Spleen (tissue), 11 donors: ENCODE data around the gene STX16. TPM values are rescaled to one million over a fixed set of nuclear protein-coding genes. Genes with fewer than 3 reads are reported as not detected.
A peak's percentile ranks its signal among the peaks of the same experiment; 100 is the strongest.

Experiments used
- DNase-seq: peaks from one replicate; pipeline ENCODE4 v3.0.0-alpha.2; 2020
- H3K27ac ChIP-seq, 8 donors: fragments of 200-600 bp; sonication (generic) in 7 of 8; 1 replicate in 4 of 8; 2 replicates in 4 of 8; pipeline versions ENCODE4 v1.5.0 to v1.8.0; 2016 to 2021; ENCODE audit warnings: inconsistent platforms in 4 of 8, mild to moderate bottlenecking in 4 of 8, moderate library complexity in 1 of 8
- H3K27me3 ChIP-seq, 7 donors: fragments of 200-600 bp; sonication (generic) in 6 of 7; replicated peaks in 1 of 7; 1 replicate in 4 of 7; 2 replicates in 3 of 7; pipeline versions ENCODE4 v1.5.0 to v1.8.0; 2016 to 2021; ENCODE audit warnings: inconsistent platforms in 3 of 7, mild to moderate bottlenecking in 1 of 7
- H3K36me3 ChIP-seq, 6 donors: fragments of 200-600 bp; sonication (generic) in 5 of 6; 1 replicate in 4 of 6; 2 replicates in 2 of 6; pipeline versions ENCODE4 v1.5.0 to v1.8.0; 2016 to 2021; ENCODE audit warnings: inconsistent platforms in 2 of 6
- H3K4me1 ChIP-seq, 6 donors: fragments of 200-600 bp; sonication (generic) in 5 of 6; 1 replicate in 3 of 6; 2 replicates in 3 of 6; pipeline versions ENCODE4 v1.5.0 to v1.8.0; 2016 to 2021; ENCODE audit warnings: inconsistent platforms in 3 of 6
- H3K4me3 ChIP-seq, 8 donors: fragments of 200-600 bp; sonication (generic) in 7 of 8; 1 replicate in 4 of 8; 2 replicates in 4 of 8; pipeline versions ENCODE4 v1.5.0 to v1.8.0; 2016 to 2021; ENCODE audit warnings: inconsistent platforms in 4 of 8, mild to moderate bottlenecking in 4 of 8, moderate library complexity in 2 of 8
- H3K9me3 ChIP-seq, 8 donors: fragments of 200-600 bp; sonication (generic) in 7 of 8; 1 replicate in 4 of 8; 2 replicates in 4 of 8; pipeline versions ENCODE4 v1.5.0 to v1.8.0; 2016 to 2021; ENCODE audit warnings: inconsistent platforms in 4 of 8
- POLR2A ChIP-seq, 3 donors: fragments of 450-650 bp; IDR thresholded peaks; one replicate each; pipeline ENCODE4 v1.5.1; 2017; ENCODE audit warnings: antibody characterized with exemption in 3 of 3, mild to moderate bottlenecking in 1 of 3
- POLR2AphosphoS5 ChIP-seq, 3 donors: sonication (generic); formaldehyde crosslinking; IDR thresholded peaks; one replicate each; pipeline ENCODE4 v1.5.1; 2017; ENCODE audit warnings: antibody characterized with exemption in 3 of 3
- WGBS, 5 donors: extraction: QIAGEN DNeasy Blood & Tissue Kit in 3 of 5; methylation state at CpG; one replicate each; pipeline versions ENCODE4 v1.1.5 to v1.1.7; 2013 to 2018; 5-methylcytosine and 5-hydroxymethylcytosine counted together
- intact Hi-C: fragments of 100-400 bp; cut with DNase I; formaldehyde crosslinking; loops from one replicate; pipeline ENCODE4 v1.15.0; 2023; ENCODE audit warnings: low total_unique reads
- polyA plus RNA-seq, 3 donors: library from polyadenylated mRNA; stranded (reverse); fragments of 200-250 nt; gene quantifications; one replicate each; pipeline ENCODE4 v1.2.1, GENCODE V29; 2013
- total RNA-seq, 7 donors: library from RNA; depleted of rRNA in 3 of 7; stranded (reverse); fragments of >200 nt in 3 of 7; fragmentation: NEBNext Ultra II Directional in 4 of 7; extraction: Animal tissue kit (Norgen Biotek cat#: 25700) in 4 of 7; gene quantifications; one replicate each; pipeline versions ENCODE4 v1.1.0 to v1.2.1, GENCODE V29; 2016 to 2021
- TF ChIP-seq, protein P1 (sequence below), 11 experiments: fragments of 200-600 bp in 7 of 11; fragments of 450-650 bp in 4 of 11; sonication (generic) in 4 of 11; IDR thresholded peaks in 8 of 11; conservative IDR thresholded peaks in 3 of 11; 1 replicate in 7 of 11; 2 replicates in 4 of 11; pipeline versions ENCODE4 v1.4.0 to v1.8.0; 2016 to 2021; ENCODE audit warnings: antibody characterized with exemption in 11 of 11, inconsistent platforms in 4 of 11, mild to moderate bottlenecking in 1 of 11
- donor health status: healthy with polysubstance abuse.
- donor health status: DM: no; HTN: no; CAD: no; lungs with moderate emphysema.
- donor health status: DM: no; HTN: no; CAD: no.
- donor health status: Bipolar disorder and iron deficiency.
- donor health status: healthy.
- donor health status: DM: no; HTN: no; CAD: no.
- donor health status: DM: yes; HTN: yes; CAD: no.

STX16 gene
- total and polyA plus RNA-seq, 10 donors = 34.4 to 105 (median 75.0) TPM

DNA sequence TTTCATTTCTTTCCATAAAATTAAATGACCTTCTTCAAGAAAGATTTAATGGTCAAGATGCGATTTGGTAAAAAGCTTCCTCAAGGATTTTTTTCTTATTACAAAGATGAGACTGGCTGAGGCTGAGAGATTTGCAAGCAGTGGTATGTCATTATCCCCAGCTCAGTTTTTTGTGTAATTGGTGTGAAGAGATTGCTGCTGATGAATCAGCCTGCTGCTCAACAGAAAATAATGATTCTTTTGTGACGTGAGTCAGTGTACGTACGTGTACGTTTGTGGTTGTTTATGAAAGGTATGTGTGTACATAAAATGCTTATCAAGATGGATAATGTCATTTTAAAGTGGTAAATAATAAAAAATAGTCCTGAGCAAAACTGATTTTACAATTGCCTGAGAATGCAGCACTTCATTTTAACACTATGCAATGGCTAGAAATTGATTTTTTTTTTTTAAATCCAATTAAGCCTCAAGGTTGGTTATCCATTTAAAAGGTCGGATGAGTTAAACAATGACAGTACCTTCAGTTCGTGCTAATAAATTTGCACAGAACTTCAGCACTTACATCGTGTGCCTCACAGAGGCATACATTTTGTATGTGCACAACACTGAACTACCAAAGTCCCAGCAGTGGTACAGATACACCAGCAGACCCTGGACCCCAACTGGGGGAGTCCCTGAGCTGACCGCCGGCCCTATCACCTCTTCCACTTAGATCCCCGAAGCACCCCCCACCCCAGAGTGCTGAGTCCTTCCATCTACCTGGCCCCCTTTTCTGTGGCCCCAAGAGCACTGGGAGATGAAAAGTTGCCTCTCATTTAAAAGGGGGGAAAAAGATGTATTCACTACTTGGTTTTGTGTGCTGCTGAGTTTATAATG lies 31.8 kb downstream of the STX16 start:
- H3K27me3 ChIP-seq = no peaks in the 10 kb centered on the region
- TF ChIP-seq POLR2AphosphoS5 (IDR thresholded peaks at IDR 0.05) (no peak), POLR2A (IDR thresholded peaks at IDR 0.05) (no peak)
- TF ChIP-seq, protein P1, sequence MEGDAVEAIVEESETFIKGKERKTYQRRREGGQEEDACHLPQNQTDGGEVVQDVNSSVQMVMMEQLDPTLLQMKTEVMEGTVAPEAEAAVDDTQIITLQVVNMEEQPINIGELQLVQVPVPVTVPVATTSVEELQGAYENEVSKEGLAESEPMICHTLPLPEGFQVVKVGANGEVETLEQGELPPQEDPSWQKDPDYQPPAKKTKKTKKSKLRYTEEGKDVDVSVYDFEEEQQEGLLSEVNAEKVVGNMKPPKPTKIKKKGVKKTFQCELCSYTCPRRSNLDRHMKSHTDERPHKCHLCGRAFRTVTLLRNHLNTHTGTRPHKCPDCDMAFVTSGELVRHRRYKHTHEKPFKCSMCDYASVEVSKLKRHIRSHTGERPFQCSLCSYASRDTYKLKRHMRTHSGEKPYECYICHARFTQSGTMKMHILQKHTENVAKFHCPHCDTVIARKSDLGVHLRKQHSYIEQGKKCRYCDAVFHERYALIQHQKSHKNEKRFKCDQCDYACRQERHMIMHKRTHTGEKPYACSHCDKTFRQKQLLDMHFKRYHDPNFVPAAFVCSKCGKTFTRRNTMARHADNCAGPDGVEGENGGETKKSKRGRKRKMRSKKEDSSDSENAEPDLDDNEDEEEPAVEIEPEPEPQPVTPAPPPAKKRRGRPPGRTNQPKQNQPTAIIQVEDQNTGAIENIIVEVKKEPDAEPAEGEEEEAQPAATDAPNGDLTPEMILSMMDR (IDR thresholded peaks at IDR 0.05 in 8 of 11, conservative IDR thresholded peaks at IDR 0.05 in 3 of 11) = no peak
- WGBS, 5 donors = 94 to 97% (median 96%) methylated on average over 11 of the region's 11 CpGs
- no peak overlapping the region for H3K4me3 ChIP-seq
- no peak for DNase-seq
- H3K27ac ChIP-seq = no peak overlapping the region
- H3K36me3 ChIP-seq = peaks cover 0 to 72% (median 18%) of the 10 kb centered on the region in 6 donors
- no peaks in the 10 kb centered on the region for H3K9me3 ChIP-seq
- H3K4me1 ChIP-seq = no peaks in the 10 kb centered on the region
- intact Hi-C loops = no loop called here

DNA sequence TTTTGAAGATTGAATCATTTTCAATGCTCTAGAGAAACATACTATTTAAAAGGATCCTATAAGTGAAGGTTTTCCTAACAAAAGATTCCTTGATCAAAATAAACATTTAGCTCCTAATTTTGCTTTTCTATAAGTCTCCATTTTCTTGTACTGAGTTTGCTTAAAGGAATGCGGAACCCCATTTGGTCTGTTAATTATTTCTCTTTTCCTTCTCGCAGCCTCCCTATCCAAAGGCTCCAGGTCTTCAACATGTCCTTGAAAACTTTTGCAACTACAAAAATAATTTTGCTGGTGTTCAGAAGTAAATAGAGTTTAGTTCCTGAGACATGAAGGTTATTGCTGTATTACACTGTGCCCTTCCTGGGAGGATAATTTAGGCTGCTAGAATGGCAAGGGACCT lies 33.2 kb downstream of the STX16 start:
- Histone ChIP-seq H3K27me3 (no peaks in the 10 kb centered on the region), H3K36me3 (peaks cover 0 to 58% (median 13%) of the 10 kb centered on the region in 6 donors), H3K4me1 (peaks cover 0 to 7% (median 3%) of the 10 kb centered on the region in 6 donors), H3K9me3 (no peaks in the 10 kb centered on the region), H3K27ac (no peak overlapping the region), H3K4me3 (no peak overlapping the region)
- TF ChIP-seq POLR2A (IDR thresholded peaks at IDR 0.05) = no peak
- TF ChIP-seq, protein P1 (IDR thresholded peaks at IDR 0.05 in 8 of 11, conservative IDR thresholded peaks at IDR 0.05 in 3 of 11) = no peak
- TF ChIP-seq POLR2AphosphoS5 (IDR thresholded peaks at IDR 0.05) = no peak
- WGBS, 5 donors = 95 to 99% (median 98%) methylated on average over 2 of the region's 2 CpGs
- intact Hi-C loops = no loop called here
- no peak for DNase-seq

DNA sequence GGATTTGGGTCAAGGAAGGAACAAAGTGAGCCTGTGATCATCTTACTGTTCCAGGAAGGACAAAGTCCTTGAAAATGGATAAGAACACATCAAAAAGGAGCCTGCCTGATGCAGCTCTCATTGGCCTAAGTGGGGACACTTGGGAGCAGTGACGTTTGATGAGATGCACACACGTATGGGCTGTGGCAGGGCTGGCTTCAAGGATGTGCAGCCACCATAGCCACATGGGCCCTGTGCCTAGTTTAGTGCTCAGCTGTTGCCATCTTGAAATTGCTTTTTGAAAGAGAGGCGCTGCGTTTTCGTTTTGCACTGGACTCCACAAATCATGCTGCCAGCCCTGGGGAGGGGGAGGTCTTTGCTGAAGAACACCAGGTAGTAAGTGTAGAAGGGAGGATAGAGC lies 34.9 kb downstream of the STX16 start:
- WGBS, 5 donors = 88 to 96% (median 90%) methylated on average over 5 of the region's 5 CpGs
- DNase-seq = no peak

DNA sequence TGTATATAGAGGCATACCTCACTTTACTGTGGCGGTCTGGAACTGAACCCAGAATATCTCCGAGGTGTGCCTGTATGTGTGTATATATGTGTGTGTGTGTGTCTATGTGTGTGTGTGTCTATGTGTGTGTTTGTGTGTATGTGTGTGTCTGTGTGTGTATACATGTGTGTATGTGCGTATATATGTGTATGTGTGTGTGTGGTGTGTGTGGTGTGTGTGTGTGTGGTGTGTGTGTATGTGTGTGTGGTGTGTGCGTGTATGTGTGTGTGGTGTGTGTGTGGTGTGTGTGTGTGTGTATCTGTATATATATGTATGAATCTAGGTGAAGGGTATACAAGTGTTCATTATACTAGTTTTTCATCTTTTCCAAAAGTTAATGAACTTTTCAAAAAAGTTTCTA lies 37.3 kb downstream of the STX16 start:
- no peak for DNase-seq
- H3K27me3 ChIP-seq = no peaks in the 10 kb centered on the region
- no peaks in the 10 kb centered on the region for H3K9me3 ChIP-seq
- peaks cover 0 to 24% (median 0%) of the 10 kb centered on the region in 6 donors for H3K36me3 ChIP-seq
- 84 to 95% (median 87%) methylated on average over 4 of the region's 4 CpGs for WGBS, 5 donors
- intact Hi-C loops = no loop called here
- TF ChIP-seq POLR2AphosphoS5 (IDR thresholded peaks at IDR 0.05) (no peak), POLR2A (IDR thresholded peaks at IDR 0.05) (no peak)
- TF ChIP-seq, protein P1 (IDR thresholded peaks at IDR 0.05 in 8 of 11, conservative IDR thresholded peaks at IDR 0.05 in 3 of 11) = no peak
- H3K4me1 ChIP-seq = peaks cover 3 to 38% (median 24%) of the 10 kb centered on the region in 6 donors
- H3K4me3 ChIP-seq = no peak overlapping the region
- peak overlapping the region in 2 of 8 donors; percentile 14 to 95 for H3K27ac ChIP-seq

More for the DNA sequence above, 34.9 kb downstream of the STX16 start:
- H3K9me3 ChIP-seq = no peaks in the 10 kb centered on the region
- intact Hi-C loops = no loop called here
- H3K27ac ChIP-seq = no peak overlapping the region
- H3K36me3 ChIP-seq = peaks cover 0 to 41% (median under 1%) of the 10 kb centered on the region in 6 donors
- no peak overlapping the region for H3K4me3 ChIP-seq
- H3K27me3 ChIP-seq = no peaks in the 10 kb centered on the region
- H3K4me1 ChIP-seq = peaks cover 0 to 22% (median 10%) of the 10 kb centered on the region in 6 donors
- no peak for TF ChIP-seq POLR2AphosphoS5 (IDR thresholded peaks at IDR 0.05)
- TF ChIP-seq, protein P1 (IDR thresholded peaks at IDR 0.05 in 8 of 11, conservative IDR thresholded peaks at IDR 0.05 in 3 of 11) = no peak
- TF ChIP-seq POLR2A (IDR thresholded peaks at IDR 0.05) = no peak
